HG03066 (cell line): Measurements from ENCODE around the gene ALG1.
"Not testable (repeated sequence)": the region's sequence is repeated elsewhere in the genome, so short reads cannot be mapped to it uniquely, and the experiment has no call there.

Source experiments
- ATAC-seq: cut with Tn5 transposase; IDR thresholded peaks from one replicate; pipeline ENCODE4 v1.9.1; 2021; ENCODE audit warnings: low read depth; ENCODE audit not compliant: unreplicated experiment

ALG1 gene

DNA sequence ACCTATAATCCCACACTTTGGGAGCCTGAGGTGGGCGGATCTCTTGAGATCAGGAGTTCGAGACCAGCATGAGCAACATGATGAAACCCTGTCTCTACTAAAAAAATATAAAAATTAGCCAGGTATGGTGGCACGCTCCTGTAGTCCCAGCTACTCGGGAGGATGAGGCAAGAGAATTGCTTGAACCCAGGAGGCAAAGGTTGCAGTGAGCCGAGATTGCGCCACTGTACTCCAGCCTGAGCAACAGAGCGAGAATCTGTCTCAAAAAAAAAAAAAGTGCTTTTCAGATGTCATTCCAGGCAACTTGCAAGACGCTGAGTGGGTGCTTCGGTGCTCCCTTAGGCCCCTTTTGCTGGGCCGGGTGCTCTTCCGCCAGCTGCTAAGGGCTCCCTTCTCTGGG, 27.1 kb upstream of the ALG1 start:
- ATAC-seq = not testable (repeated sequence)

DNA sequence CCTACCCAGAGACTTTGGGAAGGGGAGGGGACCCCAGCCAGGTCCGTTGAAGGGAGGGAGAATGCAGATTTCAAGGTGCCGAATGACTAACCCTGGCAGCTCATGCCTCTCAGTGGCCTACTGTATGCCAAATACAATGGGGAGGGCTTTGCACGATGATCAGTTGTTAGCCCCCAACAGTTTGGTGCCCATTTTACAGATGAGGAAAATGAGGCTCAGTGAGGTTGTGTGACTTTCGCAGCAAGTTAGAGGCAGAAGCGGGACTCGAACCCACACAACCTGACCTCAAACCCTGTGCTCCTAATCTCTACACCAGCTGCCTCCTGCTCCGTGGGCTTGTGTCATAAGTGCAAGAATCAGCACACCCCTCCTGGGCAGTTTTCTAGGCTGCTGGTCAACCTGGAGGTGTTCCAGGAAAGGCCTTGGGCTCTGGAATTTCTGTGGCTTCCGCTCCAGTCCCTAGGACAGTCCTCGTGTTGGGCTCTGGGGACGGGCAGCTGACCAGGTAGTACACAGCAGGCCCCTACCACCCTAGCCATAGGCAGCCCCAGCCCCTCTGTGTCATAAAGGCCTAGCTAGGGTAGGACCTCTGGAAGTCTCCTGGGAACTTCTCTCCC, 26.0 kb upstream of the ALG1 start:
- ATAC-seq = no peak

DNA sequence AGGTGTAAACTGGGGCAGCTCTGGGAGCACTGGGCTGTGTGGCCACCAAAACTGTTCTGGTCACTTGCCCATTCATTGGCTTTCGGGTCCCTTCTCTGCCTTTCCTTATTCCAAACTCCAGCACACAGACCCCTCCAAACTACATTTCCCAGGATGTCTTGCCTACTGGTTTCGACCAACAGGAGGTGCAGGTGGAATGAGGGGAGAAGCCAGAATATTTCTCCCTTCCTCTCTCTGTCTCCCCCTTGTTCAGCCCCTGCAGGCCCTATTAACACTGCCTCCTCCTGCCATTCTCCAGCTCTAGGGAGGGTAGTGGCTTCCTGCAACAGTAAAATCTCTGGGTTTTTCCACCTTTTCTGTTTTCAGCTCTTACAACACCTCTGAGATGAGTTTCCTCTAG, 24.7 kb upstream of the ALG1 start:
- ATAC-seq = no peak

GRCh38 chr16:5054876-5055865, 16.5 kb upstream of the ALG1 start:
- ATAC-seq = no peak

DNA sequence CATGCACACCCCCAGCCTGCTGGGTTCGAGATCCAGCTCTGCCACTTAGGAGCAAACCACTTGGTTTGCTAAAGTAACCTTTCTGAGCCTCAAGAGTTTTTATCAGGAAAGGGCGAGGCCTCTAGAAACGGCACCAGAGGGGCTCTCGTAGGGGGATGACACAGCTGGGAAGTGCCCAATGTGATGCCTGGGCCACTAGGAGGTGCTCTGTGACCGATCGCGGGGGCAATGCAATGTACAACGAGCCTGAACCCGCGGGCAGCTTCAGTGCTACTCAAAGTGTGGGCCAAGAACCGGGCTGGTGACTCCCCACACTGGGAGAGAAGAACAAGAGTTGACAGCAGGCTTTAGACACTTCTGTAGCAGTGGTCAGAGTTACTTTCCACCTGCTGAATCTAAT, 15.3 kb upstream of the ALG1 start:
- ATAC-seq = no peak

DNA sequence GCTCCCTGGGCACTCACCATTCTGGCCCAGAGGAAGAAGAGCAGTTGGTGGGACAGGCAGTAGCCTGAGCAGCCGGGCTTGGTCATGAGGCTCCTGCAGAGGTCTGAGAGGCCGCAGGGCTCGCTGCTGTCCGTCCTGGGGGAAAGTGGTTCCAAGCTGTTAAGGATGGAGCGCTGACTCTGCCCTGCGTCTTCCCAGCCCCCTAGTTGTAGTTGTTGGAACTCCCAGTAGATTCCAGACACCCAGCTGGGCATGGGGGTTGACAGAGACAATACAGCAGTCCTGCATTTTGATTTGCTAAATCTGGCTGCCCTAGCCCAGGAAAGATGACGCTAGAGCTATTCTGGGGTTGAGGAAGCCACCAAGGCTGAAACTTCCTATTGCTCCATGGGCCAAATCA, 13.2 kb upstream of the ALG1 start:
- ATAC-seq = no peak

DNA sequence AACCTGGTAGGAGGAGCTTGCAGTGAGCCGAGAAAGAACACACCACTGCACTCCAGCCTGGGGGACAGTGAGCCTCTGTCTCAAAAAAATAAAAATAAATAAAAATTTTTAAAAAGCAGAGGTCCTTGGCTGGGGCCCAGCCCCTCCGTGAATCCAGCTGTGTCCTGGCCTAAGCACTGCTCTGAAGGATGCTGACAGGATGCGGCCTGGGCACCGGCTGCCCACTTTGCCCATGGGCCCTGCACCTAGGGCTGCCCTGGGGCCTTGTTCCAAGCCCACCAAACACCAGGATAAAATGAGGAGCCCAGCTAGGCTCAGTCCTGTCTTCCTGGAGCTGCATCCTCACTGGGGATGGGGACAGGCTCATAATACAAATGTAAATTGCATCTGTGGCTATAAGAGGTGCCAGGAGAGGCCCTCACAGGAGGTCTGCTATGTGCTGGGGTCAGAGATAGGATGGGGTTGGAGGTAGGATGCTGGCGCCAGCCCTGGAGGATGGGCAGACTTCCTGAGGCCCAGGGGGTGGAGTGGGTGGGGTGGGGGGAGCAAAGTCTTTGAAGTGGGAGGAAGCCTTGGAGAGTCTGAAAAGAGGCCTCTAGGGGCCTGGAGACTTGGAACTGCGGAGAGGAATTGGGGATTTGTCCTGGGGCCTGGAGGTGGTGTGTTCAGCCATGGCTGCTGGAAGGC, 12.1 kb upstream of the ALG1 start:
- no peak for ATAC-seq

DNA sequence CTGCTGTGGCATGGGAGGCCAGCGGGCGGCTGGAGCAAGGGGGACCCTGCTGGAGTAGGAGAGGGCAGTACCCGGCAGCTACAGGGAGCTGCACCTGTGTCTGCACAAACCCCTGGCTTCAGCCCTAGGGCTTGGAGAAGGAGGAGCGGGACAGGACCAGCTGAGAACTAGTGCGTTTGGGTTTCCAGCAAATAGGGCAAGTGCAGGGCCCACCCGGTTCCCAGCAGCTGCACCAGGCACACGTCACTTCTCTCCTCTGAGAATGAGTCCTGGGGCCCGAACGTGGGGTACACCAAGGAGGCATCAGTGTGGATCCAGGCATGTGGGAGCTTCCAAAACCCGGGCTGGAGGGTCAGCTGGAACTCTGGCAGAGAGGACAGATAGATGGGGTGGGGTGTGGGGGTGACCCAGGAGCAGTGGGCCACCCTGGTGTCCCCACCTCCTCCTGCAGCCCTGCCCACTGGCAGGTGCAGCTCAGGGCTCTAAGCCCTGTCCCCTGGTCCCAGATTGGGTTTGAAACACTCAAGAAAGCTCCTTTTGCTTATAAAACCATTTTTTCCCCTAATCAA, 11.5 kb upstream of the ALG1 start:
- ATAC-seq = no peak

GRCh38 chr16:5062051-5062450, 9.6 kb upstream of the ALG1 start:
- ATAC-seq = peak; percentile 81

GRCh38 chr16:5062790-5063765, 8.6 kb upstream of the ALG1 start:
- ATAC-seq = no peak

- ATAC-seq = no peak
These were observed 6.7 kb upstream of the ALG1 start for GRCh38 chr16:5064915-5065314.

DNA sequence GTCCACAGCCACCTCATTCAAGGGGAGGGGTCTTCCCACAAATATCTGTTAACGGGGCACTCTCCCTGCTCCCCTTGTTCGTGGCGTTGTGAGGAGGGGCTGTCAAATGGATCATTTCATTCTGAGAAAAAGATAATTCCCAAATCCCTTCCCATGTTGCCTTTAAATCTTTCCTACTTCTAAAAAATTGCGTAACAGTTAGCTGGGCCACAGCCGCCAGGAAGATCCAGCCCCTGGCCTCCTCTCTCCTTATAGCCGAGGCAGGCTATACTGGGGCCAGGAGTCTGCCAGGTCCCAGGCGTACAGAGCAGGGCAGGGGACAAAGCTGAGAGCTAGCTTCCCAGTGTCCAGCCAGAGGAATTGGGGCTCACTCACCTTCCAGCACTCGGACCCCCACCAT, 6.3 kb upstream of the ALG1 start:
- ATAC-seq = no peak

DNA sequence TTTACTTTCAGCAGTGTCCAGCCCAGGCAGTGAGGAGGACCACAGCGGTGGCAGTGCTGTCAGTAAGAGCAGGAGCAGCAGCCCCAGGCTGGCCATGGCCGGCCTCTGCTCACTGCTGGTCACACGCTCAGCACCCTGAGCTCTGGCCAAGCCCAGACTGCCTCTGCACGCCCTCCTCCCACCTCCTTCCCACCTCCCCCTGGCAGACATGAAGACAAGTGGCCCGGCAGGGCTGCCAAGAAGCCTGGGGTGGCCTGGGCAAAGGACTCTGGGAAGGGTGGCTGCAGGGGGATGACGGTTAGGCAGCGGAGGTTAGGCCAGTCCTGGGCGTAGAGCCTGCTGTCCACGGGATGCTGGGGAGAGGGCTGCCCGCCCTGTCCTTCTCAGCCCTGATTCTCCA, 5.8 kb upstream of the ALG1 start, which contains the start of gene C16orf89:
Gene C16orf89 (minus strand): TSS at position 144 of the 400 bp plus-strand sequence. CDS start 48 bp downstream, at position 96.
- no peak for ATAC-seq

GRCh38 chr16:5066511-5066910, 5.1 kb upstream of the ALG1 start:
- no peak for ATAC-seq

GRCh38 chr16:5069048-5069447, 2.6 kb upstream of the ALG1 start:
- no peak for ATAC-seq

- no peak for ATAC-seq
These were observed 1.8 kb upstream of the ALG1 start for GRCh38 chr16:5069854-5070253.

DNA sequence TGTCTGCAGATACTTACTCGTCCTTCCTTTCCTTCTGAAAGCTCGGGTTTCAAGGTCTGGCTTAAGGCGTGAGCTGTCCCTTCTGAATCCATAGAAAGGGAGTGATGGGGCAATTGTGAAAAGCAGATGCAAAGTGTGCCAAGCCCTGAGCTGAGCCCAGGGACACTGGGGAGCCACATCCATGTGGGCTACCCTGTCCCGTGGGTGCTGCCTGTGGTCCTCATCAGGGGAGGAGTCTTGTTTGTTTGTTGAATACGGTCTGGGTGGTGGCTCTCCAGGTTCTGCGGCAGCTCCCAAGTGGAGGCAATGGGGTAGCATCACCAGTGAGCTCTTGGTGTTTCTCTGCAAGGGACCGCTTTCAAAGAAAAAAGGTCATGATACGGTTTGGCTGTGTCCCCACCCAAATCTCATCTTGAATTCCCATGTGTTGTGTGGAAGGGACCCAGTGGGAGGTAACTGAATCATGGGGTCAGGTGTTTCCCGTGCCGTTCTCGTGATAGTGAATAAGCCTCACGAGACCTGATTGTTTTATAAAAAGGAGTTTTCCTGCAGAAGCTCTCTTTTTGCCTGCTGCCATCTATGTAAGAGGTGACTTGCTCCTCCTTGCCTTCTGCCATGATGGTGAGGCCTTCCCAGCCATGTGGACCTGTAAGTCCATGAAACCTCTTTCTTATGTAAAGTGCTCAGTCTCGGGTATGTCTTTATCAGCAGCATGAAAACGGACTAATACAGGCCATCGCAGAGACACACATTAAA, 1.0 kb upstream of the ALG1 start:
- ATAC-seq = no peak

GRCh38 chr16:5071341-5071680, 332 bp upstream of the ALG1 start:
- no peak for ATAC-seq
